T-cell (primary cell): ENCODE results near the gene ZFP14. TPM values are rescaled to one million over a fixed set of nuclear protein-coding genes. Genes with fewer than 3 reads are reported as not detected.

ENCODE experiments used
- ATAC-seq, 4 experiments: fragments of 200-7000 bp in 3 of 4; fragments of 150-1000 bp in 1 of 4; cut with Tn5 transposase; replicated peaks in 1 of 4; 1 replicate in 3 of 4; 2 replicates in 1 of 4; pipeline ENCODE4 v1.10.0; 2021; ENCODE audit warnings: moderate library complexity in 3 of 4, mild to moderate bottlenecking in 2 of 4, moderate number of reproducible peaks in 1 of 4
- CTCF ChIA-PET, 2 donors: fragments of 300-600 bp; sonication (Branson Sonifier 250); formaldehyde crosslinking; loops; one replicate each; lab custom pipeline; 2022; ENCODE audit warnings: antibody characterized with exemption in 2 of 2; lab: Charles Lee
- POLR2A ChIA-PET, 2 donors: fragments of 300-600 bp; sonication (Branson Sonifier 250); formaldehyde crosslinking; loops; one replicate each; lab custom pipeline; 2022; ENCODE audit warnings: antibody characterized with exemption in 2 of 2; lab: Charles Lee
- DNase-seq, 35 experiments: peaks; one replicate each; pipeline versions ENCODE4 v3.0.0 to v3.0.0-alpha.2; 2013 to 2023
- H3K27ac ChIP-seq: one replicate; pipeline ENCODE4 v1.5.1; 2013; ENCODE audit warnings: low read length
- H3K27me3 ChIP-seq, 2 experiments: replicated peaks in 1 of 2; 1 replicate in 1 of 2; 2 replicates in 1 of 2; pipeline versions ENCODE4 v1.6.1 to v1.7.0; 2013; ENCODE audit warnings: low read length in 1 of 2, mixed read lengths in 1 of 2; ENCODE audit not compliant: control insufficient read depth in 2 of 2, insufficient read depth in 2 of 2; ENCODE audit errors: extremely low read depth in 1 of 2
- H3K36me3 ChIP-seq, 2 donors: 1 replicate in 1 of 2; 2 replicates in 1 of 2; pipeline versions ENCODE4 v1.6.1 to v1.7.0; 2013; ENCODE audit warnings: low read length in 1 of 2; ENCODE audit not compliant: control insufficient read depth in 2 of 2, insufficient read depth in 1 of 2; ENCODE audit errors: extremely low read depth in 1 of 2
- H3K4me1 ChIP-seq, 2 experiments: 1 replicate in 1 of 2; 2 replicates in 1 of 2; pipeline versions ENCODE4 v1.6.1 to v1.7.0; 2013; ENCODE audit warnings: low read length in 2 of 2, mixed read lengths in 1 of 2; ENCODE audit not compliant: insufficient read depth in 2 of 2, control insufficient read depth in 1 of 2; ENCODE audit errors: extremely low read depth in 1 of 2
- H3K4me3 ChIP-seq, 2 donors: 1 replicate in 1 of 2; 2 replicates in 1 of 2; pipeline versions ENCODE4 v1.5.1 to v1.7.0; 2013; ENCODE audit warnings: mild to moderate bottlenecking in 2 of 2, low read length in 1 of 2, moderate library complexity in 1 of 2; ENCODE audit not compliant: control insufficient read depth in 1 of 2; ENCODE audit errors: extremely low read depth in 1 of 2
- H3K9me3 ChIP-seq: 2 replicates; pipeline ENCODE4 v1.7.0; 2013
- H3K27ac Mint-ChIP-seq, 2 donors: one replicate each; pipeline ENCODE4 v1.8.0; 2020 to 2021; ENCODE audit warnings: mild to moderate bottlenecking in 2 of 2, mixed read lengths in 2 of 2
- H3K27me3 Mint-ChIP-seq, 2 donors: one replicate each; pipeline ENCODE4 v1.8.0; 2021 to 2022; ENCODE audit warnings: mixed read lengths in 2 of 2
- H3K36me3 Mint-ChIP-seq: one replicate; pipeline ENCODE4 v1.8.0; 2021; ENCODE audit warnings: mixed read lengths
- H3K4me1 Mint-ChIP-seq, 3 donors: one replicate each; pipeline ENCODE4 v1.8.0; 2020 to 2022; ENCODE audit warnings: mixed read lengths in 3 of 3, mild to moderate bottlenecking in 1 of 3
- H3K4me3 Mint-ChIP-seq, 3 donors: one replicate each; pipeline ENCODE4 v1.8.0; 2020 to 2022; ENCODE audit warnings: mild to moderate bottlenecking in 3 of 3, mixed read lengths in 3 of 3, moderate library complexity in 3 of 3
- H3K9me3 Mint-ChIP-seq, 3 donors: one replicate each; pipeline ENCODE4 v1.8.0; 2020 to 2022; ENCODE audit warnings: mixed read lengths in 3 of 3
- WGBS: methylation state at CpG from one replicate; pipeline ENCODE4 v1.1.5; 2013; ENCODE audit warnings: missing lambda C conversion rate; ENCODE audit not compliant: insufficient coverage; 5-methylcytosine and 5-hydroxymethylcytosine counted together
- total RNA-seq, 35 experiments: library from RNA in 6 of 35; stranded (reverse) in 6 of 35; fragments of 120-200 nt in 1 of 35; gene quantifications; one replicate each; pipeline versions ENCODE4 v1.2.1 to v1.2.4 and lab custom pipeline; 2013 to 2026

Gene ZFP14
- total RNA-seq (10 to 100 TPM in 4 of 5 donors, 1 to 10 TPM in 1; 5.7 to 13.9 (median 11.6) TPM), total RNA-seq (lab: John Stamatoyannopoulos, UW) (3.9 to 58.6 (median 12.6) reads per million in 29 experiments)
- 17.0 TPM for total RNA-seq (2013)

DNA sequence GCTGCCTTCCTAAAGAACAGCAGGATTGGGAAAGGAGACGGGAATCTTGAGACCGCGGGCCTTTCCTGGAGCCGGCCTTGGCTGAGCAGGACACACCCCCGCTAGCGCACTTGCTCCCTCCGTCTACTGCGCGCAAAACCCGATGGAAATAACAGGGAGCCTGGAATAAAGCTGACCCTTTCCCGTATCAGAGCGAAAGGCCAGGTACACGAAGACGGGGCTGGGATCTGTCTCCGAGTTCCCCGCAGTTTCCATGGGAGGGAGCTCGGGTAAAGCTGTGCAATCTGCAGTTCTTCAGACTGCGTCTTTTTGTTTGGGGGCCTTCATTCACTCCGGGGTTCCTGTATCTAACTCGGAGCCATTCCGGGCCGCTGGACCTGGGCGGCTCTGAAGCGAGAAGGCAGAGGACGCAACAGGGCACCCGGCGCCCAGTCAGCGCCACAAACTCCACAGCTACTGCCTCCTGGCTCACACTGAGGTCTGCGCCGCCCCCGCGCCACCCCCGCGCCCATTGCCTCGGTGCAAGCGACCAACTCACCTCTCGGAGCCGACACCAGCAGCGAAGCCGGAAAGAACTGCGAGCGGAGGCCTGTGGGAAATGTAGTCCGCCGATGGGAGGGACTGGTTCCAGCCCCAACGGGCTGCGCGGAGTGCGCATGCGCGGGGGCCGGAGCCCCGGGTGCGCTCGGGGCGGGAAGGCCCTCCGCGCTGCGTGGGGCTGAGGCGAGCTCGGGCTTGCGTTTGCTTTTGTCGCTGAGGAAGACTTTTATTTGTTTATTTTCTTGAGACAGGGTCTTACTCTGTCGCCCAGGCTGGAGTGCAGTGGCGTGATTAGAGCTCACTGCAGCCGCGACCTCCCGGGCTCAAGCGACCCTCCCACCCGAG is at the start of gene ZFP14:
ZFP14 (minus strand) TSS at position 577 of the 885 bp plus-strand sequence. CDS start 11,309 bp downstream, outside the sequence.
- 6% methylated on average over 65 of the region's 69 CpGs for WGBS
- H3K4me1 ChIP-seq: peaks cover 5 to 22% of the 10 kb centered on the region in 2 experiments
- H3K4me1 Mint-ChIP-seq: peaks cover 23 to 31% (median 24%) of the 10 kb centered on the region in 3 donors
- ChIA-PET CTCF (interaction anchor here (0.5 to 1.3 kb wide), 3 partner anchors 14 to 538 kb away, joined by 3 read pairs; partner anchors contain the start of gene ZNF568 (in 1 of the 2)), POLR2A (interaction anchor here (0.5 to 1.1 kb wide), 4 partner anchors 99 to 940 kb away, joined by 3 to 6 read pairs (median 3); partner anchors contain the start of gene ZNF382 (in 1 of the 2))
- H3K27ac Mint-ChIP-seq: peak within 1 kb of the TSS; percentile 89 to 96
- H3K9me3 Mint-ChIP-seq: peaks cover 0 to 16% (median 6%) of the 10 kb centered on the region in 3 donors
- peak within 1 kb of the TSS; percentile 88 to 97 (median 95) for H3K4me3 Mint-ChIP-seq
- peak within 1 kb of the TSS; percentile 75 to 78 for H3K4me3 ChIP-seq
- ATAC-seq (peak; percentile 98 to 99 (median 99)), DNase-seq (peak; percentile 87 to 97 (median 94))
- H3K27ac ChIP-seq: peak within 1 kb of the TSS; percentile 85
- no peaks in the 10 kb centered on the region for H3K36me3 ChIP-seq
- peaks cover 17% of the 10 kb centered on the region for H3K36me3 Mint-ChIP-seq
- no peaks in the 10 kb centered on the region for H3K27me3 ChIP-seq
- no peaks in the 10 kb centered on the region for H3K9me3 ChIP-seq
- H3K27me3 Mint-ChIP-seq: no peaks in the 10 kb centered on the region

DNA sequence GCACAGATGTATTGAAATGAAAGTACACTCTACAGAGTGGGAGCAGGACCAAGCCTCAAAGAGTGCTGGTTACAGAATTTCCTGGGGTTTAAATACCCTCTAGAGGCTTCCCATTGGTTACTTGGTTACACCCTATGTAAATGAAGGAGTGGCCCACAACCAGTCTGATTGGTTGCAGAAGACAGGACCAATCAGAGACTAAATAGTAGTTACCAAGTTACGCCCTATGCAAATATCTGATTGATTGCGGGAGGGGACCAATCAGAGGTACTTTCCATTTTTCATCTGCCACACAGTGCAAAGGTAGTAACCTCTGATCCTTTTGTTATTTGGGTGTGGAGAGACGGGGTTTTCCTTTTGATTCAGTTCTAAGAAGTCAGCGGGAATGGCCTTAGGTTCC is 44.9 kb upstream of the ZFP14 start:
- H3K27ac ChIP-seq: no peak overlapping the region
- ChIA-PET POLR2A (no interaction called here), CTCF (no interaction called here)
- no CpG with 5 or more reads among the region's 4 CpGs for WGBS
- H3K27me3 ChIP-seq: peaks cover 0 to 24% of the 10 kb centered on the region in 2 experiments
- Mint-ChIP-seq H3K4me3 (no peak overlapping the region), H3K36me3 (peaks cover 22% of the 10 kb centered on the region), H3K27me3 (peaks cover 34 to 36% of the 10 kb centered on the region in 2 donors), H3K9me3 (peaks cover 17 to 29% (median 28%) of the 10 kb centered on the region in 3 donors), H3K4me1 (peaks cover under 1 to 8% (median 5%) of the 10 kb centered on the region in 3 donors), H3K27ac (no peak overlapping the region)
- H3K36me3 ChIP-seq: no peaks in the 10 kb centered on the region
- no peak overlapping the region for H3K4me3 ChIP-seq
- ATAC-seq (no peak), DNase-seq (no peak)
- H3K9me3 ChIP-seq: peaks cover 2% of the 10 kb centered on the region
- H3K4me1 ChIP-seq: peaks cover 0 to 4% of the 10 kb centered on the region in 2 experiments

GRCh38 chr19:36421749-36422481 is 42.9 kb upstream of the ZFP14 start:
- Histone ChIP-seq H3K9me3 (peaks cover 2% of the 10 kb centered on the region), H3K4me3 (peak overlapping the region in 1 of 2 donors; percentile 54), H3K36me3 (no peaks in the 10 kb centered on the region), H3K27me3 (peaks cover 0 to 21% of the 10 kb centered on the region in 2 experiments), H3K4me1 (peaks cover 7 to 19% of the 10 kb centered on the region in 2 experiments), H3K27ac (no peak overlapping the region)
- peaks cover 19 to 23% (median 21%) of the 10 kb centered on the region in 3 donors for H3K4me1 Mint-ChIP-seq
- DNase-seq (no peak), ATAC-seq (no peak)
- H3K4me3 Mint-ChIP-seq: peak overlapping the region in 2 of 3 donors; percentile 9 to 37
- H3K36me3 Mint-ChIP-seq: peaks cover 28% of the 10 kb centered on the region
- H3K9me3 Mint-ChIP-seq: peaks cover 14 to 30% (median 28%) of the 10 kb centered on the region in 3 donors
- H3K27me3 Mint-ChIP-seq: peaks cover 34 to 36% of the 10 kb centered on the region in 2 donors
- ChIA-PET CTCF (no interaction called here), POLR2A (no interaction called here)
- H3K27ac Mint-ChIP-seq: peak overlapping the region in 1 of 2 donors; percentile 5
- 40% methylated on average over 32 of the region's 33 CpGs for WGBS

GRCh38 chr19:36420961-36421748 is 42.2 kb upstream of the ZFP14 start:
- peaks cover 34 to 36% of the 10 kb centered on the region in 2 donors for H3K27me3 Mint-ChIP-seq
- Histone ChIP-seq H3K27me3 (peaks cover 0 to 21% of the 10 kb centered on the region in 2 experiments), H3K4me1 (peaks cover 7 to 19% of the 10 kb centered on the region in 2 experiments), H3K4me3 (peak overlapping the region in 1 of 2 donors; percentile 54), H3K27ac (no peak overlapping the region), H3K36me3 (no peaks in the 10 kb centered on the region), H3K9me3 (peaks cover 2% of the 10 kb centered on the region)
- peaks cover 30% of the 10 kb centered on the region for H3K36me3 Mint-ChIP-seq
- peaks cover 19 to 23% (median 21%) of the 10 kb centered on the region in 3 donors for H3K4me1 Mint-ChIP-seq
- peak overlapping the region in 2 of 3 donors; percentile 40 to 62 for H3K4me3 Mint-ChIP-seq
- CTCF ChIA-PET: no interaction called here
- DNase-seq: no peak
- ATAC-seq: no peak
- WGBS: 31% methylated on average over 55 of the region's 61 CpGs
- POLR2A ChIA-PET: no interaction called here
- no peak overlapping the region for H3K27ac Mint-ChIP-seq
- H3K9me3 Mint-ChIP-seq: peaks cover 12 to 29% (median 26%) of the 10 kb centered on the region in 3 donors

GRCh38 chr19:36418287-36419001 is 39.4 kb upstream of the ZFP14 start, which contains the start of gene ZFP82:
ZFP82 (minus strand) TSS chr19:36418644; CDS start chr19:36409789, 8,855 bp downstream.
- WGBS: under 1% methylated on average over 65 of the region's 70 CpGs
- CTCF ChIA-PET: interaction anchor here in 1 of 2 donors (0.7 kb wide), 1 partner anchor 69 kb away, joined by 6 read pairs; no protein-coding TSS in a partner anchor
- H3K36me3 ChIP-seq: no peaks in the 10 kb centered on the region
- DNase-seq (peak; percentile 31 to 81 (median 65)), ATAC-seq (peak; percentile 91 to 93 (median 91))
- H3K9me3 ChIP-seq: peaks cover 5% of the 10 kb centered on the region
- Mint-ChIP-seq H3K36me3 (peaks cover 32% of the 10 kb centered on the region), H3K4me1 (peaks cover 19 to 28% (median 25%) of the 10 kb centered on the region in 3 donors), H3K27me3 (peaks cover 20 to 22% of the 10 kb centered on the region in 2 donors), H3K9me3 (peaks cover 7 to 26% (median 21%) of the 10 kb centered on the region in 3 donors), H3K27ac (peak within 1 kb of the TSS; percentile 89 to 90), H3K4me3 (peak within 1 kb of the TSS; percentile 91 to 96 (median 94))
- POLR2A ChIA-PET: interaction anchor here in 1 of 2 donors (0.6 to 1.0 kb wide), 2 partner anchors 11 to 203 kb away, joined by 3 read pairs; partner anchors contain the start of genes ZNF146 and ZNF565
- peak within 1 kb of the TSS; percentile 86 to 96 for H3K4me3 ChIP-seq
- H3K4me1 ChIP-seq: peaks cover 7 to 19% of the 10 kb centered on the region in 2 experiments
- peak within 1 kb of the TSS; percentile 88 for H3K27ac ChIP-seq
- H3K27me3 ChIP-seq: peaks cover 0 to 21% of the 10 kb centered on the region in 2 experiments
